Hematopoietic multipotent progenitor cell treated with erythropoietin and hydrocortisone succinate and interleukin-3 and kit ligand, for 17 days (in vitro differentiated cells): Measurements from ENCODE around the gene PLEKHM2.

Source experiments
- DNase-seq: peaks from one replicate; pipeline ENCODE4 v3.0.0-alpha.2; 2015; ENCODE audit warnings: low spot score

Gene PLEKHM2

GRCh38 chr1:15739745-15740144 is 55.6 kb downstream of the PLEKHM2 start:
- DNase-seq: no peak

DNA sequence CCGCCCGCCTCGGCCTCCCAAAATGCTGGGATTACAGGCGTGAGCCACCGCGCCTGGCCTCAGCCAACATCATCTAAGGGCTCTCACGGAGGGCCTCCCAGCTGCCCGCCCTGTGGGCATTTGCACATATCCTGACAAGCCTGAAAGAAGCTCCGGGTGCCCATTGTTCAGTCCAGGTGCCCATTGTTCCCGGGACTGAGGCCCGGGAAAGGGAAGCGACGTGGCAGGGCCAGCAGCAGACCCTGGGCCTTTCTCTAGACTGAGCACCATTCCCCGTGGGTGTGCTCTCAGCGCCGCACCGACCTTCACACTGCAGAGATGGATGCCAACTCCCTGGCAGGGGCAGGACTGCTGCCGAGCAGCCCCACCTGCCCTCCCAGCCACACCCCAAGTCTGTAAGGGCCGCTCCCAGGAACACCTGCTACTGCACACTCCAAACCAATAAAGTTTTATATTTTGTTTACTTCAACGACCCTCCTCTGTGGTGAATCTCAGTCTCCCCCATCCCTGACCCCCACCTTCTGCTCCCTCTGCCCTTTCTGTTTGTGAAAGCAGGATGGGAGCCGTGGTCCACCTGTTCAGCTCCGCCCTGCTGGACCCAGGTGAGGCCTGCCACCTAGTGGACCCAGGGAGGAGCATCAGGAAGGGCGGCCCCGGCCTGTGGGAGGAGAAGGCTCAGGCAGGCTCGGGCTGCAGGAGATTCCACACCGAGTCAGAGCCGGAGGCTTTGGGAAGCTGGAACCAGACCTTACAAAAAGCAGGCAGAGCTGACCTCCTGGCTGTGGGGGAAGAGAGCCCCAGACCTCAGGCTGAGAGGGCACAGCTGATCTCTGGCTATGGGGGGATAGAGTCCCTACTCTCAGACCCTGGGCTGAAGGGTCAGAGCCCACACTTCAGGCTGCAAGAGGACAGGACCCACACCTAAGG is 57.1 kb downstream of the PLEKHM2 start:
- peak; percentile 70 for DNase-seq

GRCh38 chr1:15742339-15742801 is 58.2 kb downstream of the PLEKHM2 start, which contains the start of gene TMEM82:
TSS of gene TMEM82 (plus strand) at chr1:15742499. CDS start at chr1:15742560, 61 bp downstream.
- DNase-seq: no peak

GRCh38 chr1:15744122-15744679 is 60.1 kb downstream of the PLEKHM2 start:
- no peak for DNase-seq

DNA sequence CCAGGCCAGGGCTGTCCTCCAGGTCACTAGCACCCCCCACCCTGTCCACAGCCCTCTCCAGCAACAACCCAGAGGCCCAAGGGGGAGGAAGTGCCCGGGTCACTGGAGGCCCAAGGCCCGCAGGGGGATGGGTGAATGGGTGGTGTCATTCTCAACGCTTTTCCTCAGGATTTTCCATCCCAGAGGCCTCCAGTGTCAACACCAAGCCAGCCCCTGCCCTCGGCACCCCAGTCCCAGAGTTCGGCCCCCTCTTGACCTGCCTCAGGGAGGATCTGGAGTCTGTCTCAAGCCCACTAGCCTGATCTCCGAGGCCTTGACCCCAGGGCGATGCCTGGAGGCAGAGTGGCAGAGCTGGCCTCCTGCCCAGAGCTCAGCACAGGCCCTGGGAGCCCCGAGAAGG is 63.3 kb downstream of the PLEKHM2 start:
- no peak for DNase-seq

DNA sequence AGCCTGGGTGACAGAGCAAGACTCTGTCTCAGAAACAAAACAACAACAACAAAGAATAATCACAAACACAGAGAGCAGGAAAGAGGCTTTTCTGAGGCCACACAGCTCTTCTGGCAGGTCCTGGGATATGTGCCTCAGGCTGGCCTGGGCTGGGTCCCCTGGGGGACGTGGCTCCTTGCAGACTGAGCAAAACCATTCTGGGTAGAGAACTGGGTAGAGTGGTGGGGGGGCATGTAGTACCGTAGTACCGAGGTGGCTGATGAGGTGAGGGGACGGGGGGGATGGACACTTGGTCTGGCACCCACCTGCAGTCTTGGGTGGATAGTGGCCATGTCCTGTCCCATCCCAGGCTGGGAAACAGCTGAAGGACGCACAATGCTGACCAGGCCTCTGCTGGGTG is 64.1 kb downstream of the PLEKHM2 start:
- DNase-seq: no peak

DNA sequence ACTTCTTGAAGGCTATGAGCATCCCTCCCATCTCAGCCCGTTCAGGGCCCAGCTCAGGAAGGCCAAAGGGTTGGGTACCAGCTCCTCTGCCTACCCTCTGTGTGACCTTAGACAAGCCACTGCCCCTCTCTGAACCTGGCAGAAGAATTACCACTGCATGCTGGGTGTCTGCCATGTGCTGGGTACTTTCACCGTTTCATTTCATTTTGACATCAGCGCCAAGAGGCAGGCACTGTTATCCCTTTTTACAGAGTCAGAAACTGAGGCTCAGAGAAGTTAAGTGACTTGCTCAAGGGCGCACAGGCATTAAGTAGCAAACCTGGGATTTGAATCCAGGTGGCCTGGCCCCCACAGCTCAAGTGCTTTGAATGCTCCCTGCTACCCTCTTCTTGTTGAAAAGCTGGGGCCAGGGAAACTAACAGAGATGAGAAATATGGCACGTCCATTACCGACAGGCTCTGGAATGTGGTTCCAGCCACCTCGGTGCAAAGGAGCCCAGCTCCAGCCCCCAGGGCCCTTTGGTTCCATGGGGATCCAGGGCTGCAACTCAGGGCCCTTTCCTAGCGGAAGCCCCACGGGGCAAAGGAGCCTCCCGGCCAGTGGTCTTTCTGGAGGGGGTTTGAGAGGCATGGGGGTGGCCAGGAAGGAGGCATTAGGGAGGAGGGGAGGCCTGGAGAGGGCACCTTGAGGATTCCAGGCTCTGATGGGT is 64.7 kb downstream of the PLEKHM2 start:
- no peak for DNase-seq

- DNase-seq: no peak
These were observed 65.5 kb downstream of the PLEKHM2 start for GRCh38 chr1:15749399-15750291.

DNA sequence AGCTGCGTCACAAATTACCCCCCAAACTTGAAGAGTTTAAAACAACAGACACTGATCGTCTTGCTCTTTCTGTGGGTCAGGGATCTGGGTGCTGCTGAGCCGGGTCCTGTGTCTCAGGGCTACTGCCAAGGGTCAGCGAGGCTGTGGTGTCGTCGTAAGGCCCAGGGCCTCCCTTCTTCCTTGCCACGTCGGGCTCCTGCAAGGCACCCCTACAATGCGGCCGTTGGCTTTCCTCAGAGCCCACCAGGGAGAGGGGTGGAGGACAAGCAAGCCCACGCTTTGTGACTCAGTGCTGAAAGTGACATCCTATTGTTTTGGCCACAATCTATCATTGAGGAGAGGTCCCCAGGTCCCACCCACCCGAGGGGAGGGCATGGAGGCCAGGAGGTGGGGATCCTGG is 66.8 kb downstream of the PLEKHM2 start:
- DNase-seq: no peak

DNA sequence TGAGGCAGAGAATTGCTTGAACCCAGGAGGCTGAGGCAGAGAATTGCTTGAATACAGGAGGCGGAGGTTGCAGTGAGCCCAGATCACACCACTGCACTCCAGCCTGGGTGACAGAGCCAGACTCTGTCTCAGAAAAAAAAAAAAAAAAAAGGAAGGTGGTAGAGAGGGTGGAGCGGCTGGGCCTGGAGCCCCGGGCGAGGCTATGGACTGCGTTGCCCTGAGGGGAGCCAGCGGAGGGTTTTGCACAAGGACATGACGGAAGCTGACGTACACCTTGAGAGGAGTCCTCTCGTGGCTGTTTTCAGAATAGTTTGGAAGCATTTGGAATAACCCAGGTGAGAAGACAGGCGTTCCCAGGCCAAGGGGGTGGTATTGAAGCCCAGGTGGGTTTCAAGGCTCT is 67.6 kb downstream of the PLEKHM2 start:
- no peak for DNase-seq

GRCh38 chr1:15753776-15754175 is 69.7 kb downstream of the PLEKHM2 start:
- no peak for DNase-seq

DNA sequence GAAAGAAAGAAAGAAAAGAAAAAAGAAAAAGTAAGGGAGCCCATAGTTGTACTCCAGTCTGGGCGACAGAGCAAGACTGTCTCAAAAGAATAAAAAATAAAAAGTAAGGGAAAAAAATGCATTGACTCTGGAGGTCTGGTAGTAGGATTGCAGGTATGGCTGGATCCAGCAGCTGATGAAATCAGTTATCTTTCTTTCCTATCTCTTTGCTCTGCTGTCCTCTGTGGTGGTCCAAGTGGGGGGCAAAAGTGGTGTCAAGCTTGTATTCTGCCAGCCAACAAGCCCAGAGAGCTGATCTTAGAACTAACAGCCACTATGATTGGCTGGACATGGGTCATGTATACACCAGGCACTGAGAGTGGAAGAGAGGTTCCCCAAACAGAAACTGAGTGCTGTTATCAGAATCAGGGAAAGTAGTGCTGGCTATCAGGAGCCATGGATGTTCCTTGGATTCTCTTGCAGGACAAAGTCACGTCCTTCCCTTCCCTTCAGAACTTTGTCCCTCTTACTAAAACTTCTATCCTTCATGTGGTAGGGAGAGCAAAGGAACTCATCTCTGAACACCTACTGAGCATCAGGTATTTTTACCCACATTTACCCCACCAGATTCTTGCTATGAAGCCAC is 71.0 kb downstream of the PLEKHM2 start:
- no peak for DNase-seq

- DNase-seq: no peak
These were observed 71.5 kb downstream of the PLEKHM2 start for GRCh38 chr1:15755646-15756040.

GRCh38 chr1:15756143-15757015 is 72.3 kb downstream of the PLEKHM2 start:
- DNase-seq: no peak

- no peak for DNase-seq
These were observed 73.0 kb downstream of the PLEKHM2 start for GRCh38 chr1:15757016-15757543.

DNA sequence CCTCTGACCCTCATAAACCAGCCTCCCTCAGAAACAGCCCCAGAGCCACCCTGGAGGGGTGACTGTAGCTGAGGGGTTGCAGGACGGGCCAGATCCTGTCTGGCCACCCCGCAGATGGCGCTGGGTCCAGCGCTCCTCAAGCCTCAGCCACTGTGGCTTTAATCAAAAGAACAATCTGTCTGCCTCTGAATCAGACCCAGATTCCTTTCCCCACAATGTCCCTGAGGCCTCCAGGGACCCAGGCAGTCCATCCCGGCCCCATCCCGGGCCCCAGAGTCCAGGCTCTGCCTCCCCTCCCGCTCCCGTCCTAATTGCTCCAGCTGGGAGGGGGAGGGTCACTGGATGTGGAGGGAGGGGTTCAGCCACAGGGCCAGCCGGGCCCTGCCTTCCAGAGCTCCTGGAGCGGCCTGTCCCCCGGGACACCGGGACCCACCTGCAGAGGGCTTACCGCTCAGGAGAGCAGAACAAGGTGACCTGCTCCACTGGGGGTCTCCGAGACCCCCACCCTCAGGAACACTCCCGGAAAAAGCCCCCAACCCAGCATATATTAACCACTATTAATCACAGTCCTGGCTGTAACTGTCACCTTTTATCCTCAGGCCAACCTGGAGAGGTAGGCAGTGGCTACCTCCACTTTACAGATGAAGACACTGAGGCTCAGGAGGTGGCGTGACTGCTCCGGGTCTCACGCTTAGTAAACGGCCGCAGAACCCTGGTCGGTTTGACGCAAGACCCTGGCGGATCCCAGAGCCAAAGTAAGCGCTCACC is 73.6 kb downstream of the PLEKHM2 start:
- no peak for DNase-seq

GRCh38 chr1:15758343-15758931 is 74.3 kb downstream of the PLEKHM2 start, which contains the start of gene FBLIM1:
TSS of gene FBLIM1 (plus strand) at chr1:15758795. CDS start at chr1:15764984, 6,189 bp downstream.
- DNase-seq: no peak

GRCh38 chr1:15758953-15759661 is 75.0 kb downstream of the PLEKHM2 start:
- DNase-seq: no peak
